Urothelium cell line (cell line): ENCODE data around the gene FNDC8.
"Not testable (repeated sequence)": the region's sequence is repeated elsewhere in the genome, so short reads cannot be mapped to it uniquely, and the experiment has no call there.

Source experiments
- DNase-seq: peaks from one replicate; pipeline ENCODE4 v3.0.0; 2011; ENCODE audit warnings: low spot score, mixed read lengths
- FAIRE-seq: peaks from 2 replicates; lab custom pipeline; 2011; peaks lifted over from hg19 to GRCh38; lab: Jason Lieb, UNC

The FNDC8 gene

DNA sequence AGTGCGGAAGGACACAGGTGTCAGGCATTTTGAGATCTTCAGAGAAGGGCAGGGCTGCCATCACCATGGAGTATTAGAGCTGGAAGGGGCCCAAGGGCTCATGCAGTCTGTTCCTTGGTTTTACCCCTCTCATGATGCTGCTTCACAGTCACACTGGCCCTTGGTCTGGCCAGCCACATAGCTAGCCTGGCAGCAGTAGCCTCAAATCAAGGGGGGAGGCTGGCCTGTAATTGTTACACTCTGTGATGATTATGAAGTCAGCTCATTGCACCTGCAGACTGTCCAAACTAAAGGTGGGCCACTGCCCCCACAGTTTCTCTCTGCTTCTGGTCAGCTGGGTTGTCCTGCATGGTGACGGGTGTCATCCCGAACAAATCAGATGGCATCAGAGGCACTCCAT is at the start of gene FNDC8:
FNDC8 (plus strand) TSS at position 301 of the 400 bp plus-strand sequence; CDS start at position 380, 79 bp downstream.
- FAIRE-seq (no peak), DNase-seq (no peak)

DNA sequence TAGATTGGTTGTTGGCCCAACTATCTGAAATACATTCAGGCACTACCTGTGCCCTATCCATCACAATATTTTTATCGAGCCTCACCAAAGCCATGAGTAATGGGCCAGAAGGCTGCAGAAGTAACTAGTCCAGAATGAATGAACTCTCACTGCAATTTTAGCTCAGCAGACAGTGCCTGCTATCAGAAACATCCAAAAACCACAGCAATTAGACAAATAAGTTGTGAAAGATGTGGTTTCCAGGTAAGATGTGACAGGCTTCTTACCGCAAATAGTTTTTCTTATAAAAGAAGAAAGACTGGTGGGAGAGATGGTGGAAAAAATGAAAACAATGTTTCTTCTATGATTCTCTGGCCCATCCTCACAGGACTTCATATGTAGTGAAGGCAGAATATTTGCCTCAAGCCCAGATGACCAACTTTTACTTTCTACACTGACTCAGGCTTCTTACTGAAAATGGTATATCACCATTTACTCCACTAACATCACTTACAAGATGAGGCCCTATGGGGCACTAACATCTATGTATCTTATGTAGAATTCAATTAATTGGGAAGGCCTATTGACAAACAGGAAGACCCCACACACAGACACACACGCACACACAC is 48.1 kb upstream of the FNDC8 start:
- no peak for DNase-seq
- FAIRE-seq = no peak

DNA sequence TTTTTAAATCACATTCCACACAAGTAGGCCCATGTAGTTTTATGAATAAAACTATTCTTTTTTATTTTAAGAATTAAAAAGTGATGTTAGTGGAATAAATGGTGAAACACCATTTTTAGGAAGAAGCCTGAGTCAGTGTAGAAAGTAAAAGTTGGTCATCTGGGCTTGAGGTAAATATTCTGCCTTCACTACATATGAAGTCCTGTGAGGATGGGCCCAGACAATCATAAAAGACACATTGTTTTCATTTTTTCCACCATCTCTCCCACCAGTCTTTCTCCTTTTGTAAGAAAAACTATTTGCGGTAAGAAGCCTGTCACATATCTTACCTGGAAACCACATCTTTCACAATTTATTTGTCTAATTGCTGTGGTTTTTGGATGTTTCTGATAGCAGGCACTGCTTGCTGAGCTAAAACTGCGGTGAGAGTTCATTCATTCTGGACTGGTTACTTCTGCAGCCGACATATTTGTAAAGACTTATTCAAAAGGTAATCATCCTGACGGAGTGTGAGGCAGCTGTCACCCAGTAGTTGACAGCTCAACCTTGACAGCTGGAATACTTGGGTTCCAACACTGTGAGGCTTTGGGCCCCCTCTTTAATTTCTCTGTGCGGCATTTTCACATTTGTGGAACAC is 47.3 kb upstream of the FNDC8 start:
- FAIRE-seq = no peak
- DNase-seq = no peak

DNA sequence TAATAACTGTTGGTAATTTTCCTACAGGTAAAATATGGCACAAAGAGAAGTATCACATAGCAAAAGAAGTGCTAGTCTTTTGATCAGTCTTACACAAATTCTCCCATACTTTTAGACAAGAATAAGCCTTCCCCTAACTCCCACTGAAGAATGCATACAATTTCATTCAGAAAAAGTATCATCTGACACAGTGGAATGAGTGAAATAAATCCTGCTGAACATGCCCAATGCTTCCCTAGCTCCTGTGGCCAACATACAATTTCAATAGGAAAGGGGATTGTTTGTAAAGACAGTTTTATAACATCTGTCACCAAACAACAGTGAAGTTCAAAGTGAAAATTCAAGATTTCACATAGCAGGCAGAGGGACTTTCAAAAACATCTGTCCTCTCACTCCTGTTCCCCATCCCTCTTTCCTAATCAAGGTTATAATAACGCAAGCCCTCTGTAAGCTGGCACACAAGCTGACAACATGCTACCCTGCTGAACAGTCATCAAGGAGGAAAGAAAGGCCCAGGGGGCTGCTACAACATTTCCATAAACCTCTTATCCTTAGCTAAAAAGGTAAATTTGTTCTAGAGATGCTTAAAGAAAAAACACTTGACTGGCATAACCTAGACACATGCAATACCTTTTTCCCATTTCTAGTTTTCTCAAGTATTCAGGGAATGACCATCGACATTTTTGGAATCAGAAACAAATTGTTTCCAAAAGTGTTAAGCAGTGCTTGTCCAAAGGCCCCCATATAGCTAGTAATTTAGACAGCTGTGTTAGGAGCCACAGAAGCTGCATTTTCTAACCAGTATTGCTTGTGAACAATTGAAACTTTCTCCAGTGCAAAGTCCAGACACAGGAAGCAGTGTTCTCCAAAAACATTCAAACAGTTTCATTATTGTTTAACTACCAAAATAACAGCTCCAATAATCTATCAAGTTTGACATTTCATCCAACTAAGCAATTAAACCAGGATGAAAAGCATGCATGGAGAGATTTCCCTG is 46.4 kb upstream of the FNDC8 start:
- FAIRE-seq = no peak
- DNase-seq = no peak

DNA sequence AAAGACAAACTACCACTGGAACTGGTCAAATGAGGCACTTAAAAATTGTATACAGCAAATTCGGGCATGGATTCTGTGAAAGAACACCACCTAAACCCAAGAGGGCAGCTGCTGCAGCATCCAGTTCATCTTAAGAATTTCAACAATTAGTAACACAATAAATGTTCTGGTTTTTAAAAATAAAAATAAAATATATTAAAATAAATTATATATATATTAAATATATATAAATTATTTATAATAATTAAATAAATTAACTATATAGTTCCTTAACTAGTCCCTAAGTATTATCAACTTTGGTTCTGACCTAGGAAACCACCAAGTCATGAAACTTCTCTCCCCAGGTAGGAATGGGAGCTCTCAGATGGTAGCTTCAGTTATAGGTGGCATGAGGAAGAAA is 44.5 kb upstream of the FNDC8 start:
- DNase-seq = no peak
- no peak for FAIRE-seq

DNA sequence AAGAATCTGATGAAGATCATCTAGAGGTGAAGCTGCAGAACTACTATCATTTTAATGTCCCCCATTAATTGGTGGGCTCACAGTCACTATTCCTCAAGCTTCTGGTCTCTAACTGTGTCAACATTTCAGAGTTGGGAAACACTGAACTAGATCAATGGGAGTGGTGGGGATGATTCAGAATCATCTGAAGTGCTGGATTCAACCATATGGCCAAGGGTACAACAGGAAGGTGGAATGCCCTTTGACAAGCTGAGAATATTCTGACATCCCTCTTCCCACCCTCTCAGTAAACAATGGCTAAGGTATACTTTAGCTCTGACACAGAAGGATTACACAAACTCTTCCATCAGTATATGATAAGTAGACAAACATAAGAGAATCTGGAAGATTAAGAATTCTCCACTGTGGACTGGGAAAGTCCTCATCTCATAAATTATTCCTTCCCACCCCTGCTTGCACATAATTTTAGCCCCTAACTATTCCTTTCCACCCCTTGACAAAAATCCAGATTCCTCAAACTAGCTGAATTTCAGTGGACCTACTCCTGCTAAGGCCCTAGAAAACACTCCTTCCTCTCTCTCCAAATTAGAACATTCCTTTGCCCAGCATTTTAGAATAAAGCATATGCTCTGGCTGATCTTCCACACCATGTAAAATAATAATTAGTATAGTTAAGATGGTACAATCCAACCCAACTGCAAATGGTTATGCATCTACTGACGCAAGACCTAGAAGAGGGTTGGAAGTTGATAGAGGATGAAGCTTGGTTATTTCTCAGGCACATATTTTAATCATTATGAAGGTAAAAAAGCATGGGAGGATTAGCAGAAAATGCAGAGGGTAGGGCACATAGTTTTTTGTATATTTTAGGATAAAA is 41.6 kb upstream of the FNDC8 start:
- DNase-seq (no peak), FAIRE-seq (no peak)

DNA sequence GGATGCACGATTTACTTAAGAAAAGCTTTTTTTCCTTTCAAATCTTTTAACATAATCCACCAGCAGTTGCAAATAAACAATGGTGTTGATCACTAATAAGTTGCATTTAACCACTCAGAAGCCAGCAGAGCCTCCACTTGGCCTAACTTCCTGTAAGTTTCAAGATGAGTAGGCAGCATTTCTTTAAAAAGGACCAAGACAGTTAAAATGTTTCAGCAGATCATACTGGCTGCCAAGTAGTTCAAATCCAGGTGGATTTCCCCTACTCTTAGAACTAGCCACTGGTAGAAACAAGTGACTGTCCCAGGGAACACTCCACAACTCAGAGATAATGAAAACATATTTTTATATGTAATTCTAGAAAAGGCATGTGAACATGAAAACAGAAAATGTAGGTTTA is 40.9 kb upstream of the FNDC8 start:
- FAIRE-seq (no peak), DNase-seq (no peak)

DNA sequence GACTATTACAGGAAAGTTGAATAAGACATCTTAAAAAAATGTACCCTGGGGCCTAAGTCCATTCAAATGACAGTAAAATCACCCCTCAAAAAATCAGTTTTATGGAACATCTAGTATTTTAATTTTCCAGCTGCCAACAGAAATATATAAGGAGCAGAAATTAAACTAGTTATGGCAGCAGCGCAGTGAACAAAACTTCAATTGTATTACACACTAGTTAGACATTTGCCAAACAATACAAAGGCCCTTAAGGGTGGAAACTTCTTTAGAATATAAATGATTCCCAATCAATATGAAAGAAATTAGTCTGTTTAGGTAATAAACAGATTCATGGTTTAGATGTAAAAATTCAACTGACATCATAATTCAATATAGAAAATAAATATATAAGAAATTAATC is 39.8 kb upstream of the FNDC8 start:
- DNase-seq (no peak), FAIRE-seq (no peak)

DNA sequence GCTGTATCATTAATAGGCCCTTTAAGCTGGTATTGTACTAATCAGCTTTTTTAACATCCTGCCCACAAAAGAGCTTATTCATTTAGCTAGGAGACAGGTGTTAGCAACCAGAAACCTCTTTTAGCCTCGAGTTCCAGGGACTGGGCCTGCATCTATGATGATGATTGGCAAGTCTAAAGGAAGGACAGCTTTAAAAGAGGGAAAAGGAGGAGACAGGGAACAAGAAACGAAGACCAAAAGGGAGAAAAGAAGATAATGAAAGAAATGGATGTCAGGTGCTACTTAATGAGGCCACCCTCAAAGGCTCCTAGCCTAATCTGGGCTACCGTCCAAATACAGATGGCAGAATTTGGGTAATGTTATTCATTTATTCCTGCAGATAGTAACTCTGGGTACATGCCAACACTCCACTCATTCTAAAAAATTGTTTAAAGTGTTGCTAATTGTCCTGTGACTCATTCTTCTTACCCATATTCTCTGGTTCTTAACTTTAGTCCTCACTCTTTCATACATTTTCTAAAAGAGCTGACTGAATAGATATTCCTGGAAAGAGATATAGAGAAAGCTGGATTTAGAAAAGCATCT is 39.2 kb upstream of the FNDC8 start:
- FAIRE-seq = no peak
- peak; percentile 33 for DNase-seq

DNA sequence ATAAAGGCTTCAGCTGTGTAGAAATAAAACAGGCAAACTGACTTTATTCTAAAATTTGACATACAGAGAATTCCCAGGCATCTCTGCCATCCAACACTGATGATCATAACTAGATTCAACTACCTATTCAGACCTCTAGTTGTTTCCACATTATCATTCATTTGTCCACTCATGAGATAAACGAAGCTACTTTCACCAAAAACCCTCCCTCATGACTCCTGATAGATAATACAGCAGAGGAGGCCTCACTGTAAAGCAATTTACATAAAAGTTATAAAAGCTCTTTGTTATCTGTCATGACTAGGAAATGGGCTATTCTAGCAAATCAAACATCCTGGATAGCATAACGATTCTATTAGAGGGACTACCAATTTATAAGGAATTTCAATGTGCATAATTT is 38.3 kb upstream of the FNDC8 start:
- no peak for DNase-seq
- FAIRE-seq = no peak

DNA sequence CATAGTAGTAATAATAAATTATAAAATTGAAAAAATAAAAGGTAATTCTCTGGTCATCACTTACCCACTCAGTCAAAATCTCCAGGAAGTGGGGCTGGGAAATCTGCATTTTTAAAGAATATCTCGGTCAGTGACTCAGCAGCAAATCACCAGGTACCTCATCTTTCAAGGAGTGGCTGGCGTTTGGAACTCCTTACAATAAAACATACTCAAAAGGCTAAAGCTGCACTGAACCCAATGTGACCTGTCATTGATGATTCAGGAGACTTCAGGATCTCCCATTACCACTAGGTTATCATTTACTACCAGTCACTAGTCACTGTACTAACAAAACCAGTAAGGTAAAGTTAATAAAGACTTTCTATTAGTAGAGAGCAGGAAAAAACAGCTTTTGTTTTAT is 36.4 kb upstream of the FNDC8 start:
- DNase-seq (peak; percentile 42), FAIRE-seq (no peak)

DNA sequence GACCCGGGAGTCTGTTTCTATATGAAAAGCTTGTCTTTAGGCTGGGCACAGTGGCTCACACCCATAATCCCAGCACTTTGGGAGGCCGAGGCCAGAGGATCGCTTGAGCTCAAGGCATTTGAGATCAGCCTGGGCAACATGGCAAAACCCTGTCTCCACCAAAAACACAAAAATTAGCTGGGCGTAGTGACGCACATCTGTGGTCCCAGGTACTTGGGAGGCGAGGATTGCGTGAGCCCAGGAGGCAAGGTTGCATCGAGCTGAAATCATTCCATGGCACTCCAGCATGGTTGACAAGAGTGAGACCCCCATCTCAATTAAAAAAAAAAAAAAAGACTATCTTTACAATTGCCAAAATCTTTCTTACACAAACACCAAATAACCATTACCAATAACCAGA is 35.3 kb upstream of the FNDC8 start:
- DNase-seq (no peak), FAIRE-seq (no peak)

DNA sequence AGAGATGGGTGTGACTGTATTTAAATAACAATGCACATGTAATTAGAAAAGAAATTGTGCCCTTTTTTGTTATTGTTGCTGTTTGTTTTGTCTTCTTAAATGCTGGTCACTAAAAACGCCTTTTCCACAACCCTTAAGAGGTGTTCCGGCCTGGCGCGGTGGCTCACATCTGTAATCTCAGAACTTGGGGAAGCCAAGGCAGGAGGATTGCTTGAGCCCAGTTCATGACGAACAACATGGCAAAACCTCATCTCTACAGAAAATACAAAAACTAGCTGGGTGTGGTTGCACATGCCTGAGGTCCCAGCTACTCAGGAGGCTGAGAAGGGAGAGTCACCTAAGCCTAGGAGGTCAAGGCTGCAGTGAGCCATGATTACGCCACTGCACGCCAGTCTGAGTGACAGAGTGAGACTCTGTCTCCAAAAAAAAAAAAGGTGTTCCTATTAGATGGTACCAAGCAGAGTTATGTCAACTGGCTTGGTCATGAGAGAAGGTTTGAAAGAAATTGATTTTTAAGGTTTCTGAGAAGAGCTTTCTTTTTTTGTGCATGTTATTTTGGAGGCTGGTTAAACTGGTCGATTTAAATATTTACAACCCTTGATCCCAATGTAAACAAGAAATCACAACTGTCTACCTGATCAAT is 34.4 kb upstream of the FNDC8 start:
- DNase-seq = no peak
- no peak for FAIRE-seq

DNA sequence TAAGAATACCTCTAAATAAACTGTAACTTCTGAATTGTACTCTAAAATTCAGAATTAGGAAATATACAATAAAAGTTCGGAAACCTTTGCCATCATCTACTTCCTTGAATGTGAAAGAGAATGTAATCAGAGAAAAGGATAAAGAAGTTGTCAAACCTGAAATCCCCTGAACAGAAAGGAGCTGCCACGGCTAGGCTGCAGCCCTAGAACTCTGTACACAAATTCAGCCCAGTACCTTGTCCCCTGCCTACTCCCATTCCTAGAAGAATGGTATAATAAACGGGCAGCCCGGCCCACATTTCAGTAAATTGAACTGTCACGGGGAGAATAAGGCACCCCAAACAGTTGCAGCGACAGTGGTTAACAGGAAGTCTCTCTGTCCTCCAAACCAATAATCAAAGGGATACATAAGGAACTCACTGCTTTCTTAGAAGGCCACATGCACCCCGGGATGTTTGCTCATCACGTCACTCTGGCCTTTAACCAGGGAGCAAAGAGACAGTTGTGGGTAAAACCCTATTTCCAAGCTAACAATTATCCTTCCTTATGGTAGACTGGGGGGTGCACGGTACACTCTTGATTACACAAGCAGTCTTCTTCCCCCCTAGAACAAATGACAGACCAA is 33.6 kb upstream of the FNDC8 start:
- FAIRE-seq (no peak), DNase-seq (no peak)

DNA sequence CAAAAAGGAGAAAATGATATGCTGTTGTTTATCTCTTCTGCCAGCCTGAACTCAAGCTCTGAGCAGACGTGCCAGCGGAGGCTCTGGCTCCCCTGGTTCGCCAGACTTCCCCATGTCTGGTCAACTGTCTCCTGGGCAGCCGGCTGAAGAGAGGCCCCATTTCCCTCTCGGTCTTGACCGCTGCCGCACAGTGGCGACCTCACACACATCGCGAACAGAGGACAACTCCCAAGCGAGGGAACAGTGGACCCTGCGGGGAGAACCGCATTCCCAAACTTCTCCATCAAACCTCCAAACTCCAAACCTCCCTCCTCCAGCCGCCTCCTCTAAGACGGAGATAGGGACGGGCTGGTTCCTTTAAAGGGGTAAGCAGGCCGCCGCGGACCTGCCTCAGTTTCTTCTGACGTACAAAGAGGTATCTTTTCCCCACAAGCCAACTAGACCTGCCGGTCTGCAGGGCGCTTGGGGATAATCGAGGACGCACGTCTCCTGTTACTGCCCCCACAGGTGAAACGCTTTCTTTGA is 33.0 kb upstream of the FNDC8 start:
- DNase-seq (peak; percentile 31), FAIRE-seq (no peak)

DNA sequence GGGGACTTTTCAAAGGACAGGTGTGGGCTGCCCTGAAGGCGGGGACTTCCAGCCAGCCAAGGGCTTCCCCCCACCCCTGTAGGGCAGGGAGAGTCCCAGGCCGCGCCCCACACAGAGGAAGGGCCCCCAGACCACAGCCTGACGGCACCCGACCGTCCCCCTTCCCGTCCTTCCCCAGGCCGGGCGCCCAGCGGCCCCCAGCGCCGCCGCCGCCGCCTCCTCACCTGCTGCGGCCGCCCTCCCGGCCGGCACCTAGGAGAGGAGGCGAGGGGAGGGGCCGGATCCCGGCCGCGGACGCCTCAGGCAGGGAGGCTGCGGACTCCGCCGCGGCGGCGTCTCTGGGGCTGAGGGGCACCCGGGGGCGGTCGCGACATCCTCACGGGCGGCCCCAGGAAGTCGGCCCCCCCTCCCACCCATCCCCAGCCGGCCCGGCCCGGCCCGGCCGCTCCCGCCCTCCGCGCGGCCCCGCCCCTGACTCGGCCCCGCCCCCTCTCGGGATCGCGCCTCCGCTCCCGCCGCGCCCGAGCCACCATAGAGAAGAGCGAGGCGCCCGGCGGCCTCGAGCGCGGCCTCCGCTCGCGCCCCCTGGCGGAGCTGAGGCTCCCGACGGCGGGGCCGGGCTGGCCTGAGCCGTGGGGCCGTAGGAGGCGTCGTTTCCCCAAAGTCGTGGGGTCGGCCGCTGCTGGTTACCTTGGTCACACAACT is 32.4 kb upstream of the FNDC8 start:
- DNase-seq = peak; percentile 93
- FAIRE-seq = peak; percentile 59

DNA sequence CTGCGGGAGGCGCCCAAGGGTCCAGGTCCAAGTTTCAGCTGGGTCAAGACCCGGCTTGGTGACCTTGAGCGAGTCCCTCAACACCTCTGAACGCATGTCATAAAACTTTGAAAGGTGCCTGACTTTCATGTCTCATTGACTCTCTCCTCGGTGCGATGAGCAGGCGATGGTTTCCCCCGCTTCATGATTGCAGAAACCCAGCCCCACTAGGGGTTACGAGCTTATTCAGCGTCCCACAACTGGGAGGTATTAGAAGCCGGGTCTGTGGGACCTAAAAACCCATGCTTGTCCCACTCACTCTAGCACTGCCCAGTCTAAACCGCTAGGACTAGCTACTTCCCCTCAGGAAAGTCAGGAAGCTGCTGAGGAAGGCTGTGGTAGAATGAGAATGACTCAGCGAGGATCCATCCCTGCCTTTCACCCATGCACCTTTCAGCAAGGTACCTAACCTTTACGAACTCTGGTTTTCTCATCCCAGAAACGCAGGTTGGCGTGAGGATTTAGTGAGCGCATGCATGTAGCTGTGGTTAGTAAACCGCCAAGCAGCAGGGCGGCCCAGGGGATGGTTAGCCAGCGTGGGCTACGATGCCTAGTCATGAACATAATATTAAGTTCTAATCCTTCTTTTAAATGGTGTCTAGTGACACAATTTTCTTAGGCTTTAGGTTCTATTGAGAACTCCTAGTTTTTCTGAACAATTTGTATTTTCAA is 31.7 kb upstream of the FNDC8 start:
- DNase-seq (peak; percentile 77), FAIRE-seq (no peak)

DNA sequence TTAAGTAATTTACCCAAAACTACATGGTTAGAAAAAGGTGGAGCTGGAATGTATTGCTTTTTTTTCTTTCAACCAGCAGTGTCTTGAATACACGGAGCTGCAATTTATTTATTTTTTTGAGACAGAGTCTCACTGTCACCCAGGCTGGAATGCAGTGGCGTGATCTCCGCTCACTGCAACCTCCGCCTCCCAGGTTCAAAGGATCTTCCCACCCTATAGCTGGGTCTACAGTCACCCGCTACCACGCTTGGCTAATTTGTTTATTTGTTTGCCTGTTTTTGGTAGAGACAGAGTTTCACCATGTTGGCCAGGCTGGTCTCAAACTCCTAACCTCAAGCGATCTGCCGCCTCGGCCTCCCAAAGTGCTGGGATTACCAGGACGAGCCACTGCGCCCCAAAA is 30.7 kb upstream of the FNDC8 start:
- not testable (repeated sequence) for DNase-seq, FAIRE-seq
